NK-92 treated with Interleukin-12 subunit alpha and Interleukin-12 subunit beta, amount 100 ng/mL, for 24 hours (cell line): ENCODE data around the gene WFIKKN1.

ENCODE experiments used
- DNase-seq: peaks from one replicate; lab custom pipeline; 2025; lab: John Stamatoyannopoulos, UW

Gene WFIKKN1

GRCh38 chr16:624526-625070 is 6.2 kb upstream of the WFIKKN1 start:
- no peak for DNase-seq

GRCh38 chr16:625117-625976 is 5.4 kb upstream of the WFIKKN1 start:
- no peak for DNase-seq

GRCh38 chr16:625977-626765 is 4.6 kb upstream of the WFIKKN1 start:
- no peak for DNase-seq

GRCh38 chr16:626787-627453 is 3.9 kb upstream of the WFIKKN1 start:
- DNase-seq, result no peak

DNA sequence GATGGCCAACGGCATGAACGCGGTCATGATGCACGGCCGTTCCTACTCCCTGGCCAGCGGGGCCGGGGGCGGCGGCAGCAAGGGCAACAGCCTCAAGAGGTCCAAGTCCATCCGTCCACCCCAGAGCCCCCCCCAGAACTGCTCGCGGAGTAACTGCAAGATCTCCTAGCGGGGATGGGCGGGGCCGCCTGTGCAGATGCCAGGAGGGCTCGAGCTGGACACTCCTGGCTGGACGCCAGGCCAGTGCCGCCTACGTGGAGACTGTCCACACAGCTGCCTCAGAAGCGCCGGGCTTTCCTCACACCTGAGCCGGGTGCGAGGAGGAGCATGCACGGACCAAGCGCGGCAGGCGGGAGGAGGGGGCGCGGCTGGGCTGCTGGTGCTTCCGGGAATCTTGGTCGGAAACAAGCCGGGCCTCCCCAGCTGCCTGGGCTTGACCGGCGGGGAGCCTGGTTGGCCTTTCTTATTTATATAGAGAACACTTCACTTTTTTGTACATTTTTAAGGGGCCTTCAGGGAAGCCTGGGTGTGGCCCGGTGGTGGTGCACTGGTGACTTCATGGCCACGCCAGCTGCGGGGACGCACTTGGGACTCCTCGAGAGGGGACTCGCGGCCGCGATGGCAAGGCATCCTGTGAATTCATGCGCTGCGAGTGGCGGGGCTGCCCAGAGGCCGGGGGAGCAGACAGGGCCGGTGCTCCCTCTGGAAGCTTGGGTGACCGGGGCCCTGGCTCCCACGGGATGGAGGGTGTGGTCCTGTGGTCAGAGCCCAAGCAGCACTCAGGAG is 3.1 kb upstream of the WFIKKN1 start:
- DNase-seq, result no peak

DNA sequence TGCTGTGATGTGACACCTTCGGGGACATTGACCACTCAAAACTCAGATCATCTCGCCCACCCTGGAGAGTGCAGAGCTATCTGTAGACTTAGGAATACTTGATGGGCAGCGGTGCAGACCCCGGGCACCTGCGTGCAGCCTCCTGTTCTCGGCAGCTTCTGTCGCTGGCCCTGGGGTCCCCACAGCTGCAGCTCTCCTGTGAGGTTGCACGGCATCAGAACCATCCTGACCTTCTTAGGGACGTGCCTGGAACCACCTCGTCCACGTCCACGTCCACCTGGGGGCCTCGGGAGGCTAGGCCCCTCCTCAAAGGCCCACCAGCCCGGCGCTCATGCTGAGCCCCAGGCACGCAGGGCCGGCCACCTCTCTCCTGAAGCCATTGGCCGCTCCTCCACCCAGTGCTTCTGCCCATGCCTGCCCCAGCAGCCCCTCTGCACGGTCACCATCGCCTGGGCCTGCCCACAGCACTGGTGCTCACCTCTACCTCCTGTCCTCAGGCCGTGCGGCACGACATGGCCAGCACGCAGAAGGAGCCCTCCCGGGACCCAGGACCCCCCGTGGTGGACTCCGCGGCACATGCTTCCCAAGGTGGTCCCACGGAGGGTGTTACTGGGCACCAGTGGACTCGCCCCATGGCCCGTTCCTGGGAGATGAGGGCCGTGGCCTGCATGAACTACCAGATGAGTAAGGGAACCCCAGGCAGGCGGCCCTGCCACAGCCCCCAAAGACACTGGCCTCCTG is 2.3 kb upstream of the WFIKKN1 start:
- DNase-seq, result no peak

DNA sequence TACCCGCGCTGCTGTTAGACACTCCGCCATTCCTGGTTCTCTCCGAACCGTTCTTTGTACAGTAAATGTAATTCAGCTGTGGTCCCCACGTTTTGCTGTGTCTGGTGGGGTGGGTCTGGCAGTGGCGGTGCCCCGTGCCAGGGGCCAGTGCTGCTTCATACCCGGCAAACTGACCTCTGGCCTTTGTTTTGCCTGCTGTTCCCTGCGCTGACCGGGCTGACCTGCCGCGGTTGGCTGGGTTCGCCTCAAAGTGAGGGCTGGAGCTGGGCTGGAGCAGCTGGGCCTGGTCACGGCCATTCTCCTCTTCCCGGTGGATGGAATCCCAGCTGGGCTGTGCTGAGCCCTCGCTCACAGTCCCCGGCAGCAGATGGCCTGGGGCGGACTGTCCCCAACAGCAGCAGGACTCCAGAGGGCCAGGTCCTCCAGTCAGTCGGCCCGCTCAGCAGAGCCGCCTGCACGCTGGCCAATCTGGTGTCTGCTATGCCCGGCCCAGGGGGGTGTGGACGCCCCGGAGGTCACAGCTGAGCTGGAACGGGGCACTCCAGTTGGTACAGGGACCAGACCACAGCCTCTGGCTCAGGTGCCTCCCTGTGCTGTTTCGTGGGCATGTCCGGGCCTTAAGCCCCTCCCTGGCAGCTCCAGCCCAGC is 1.5 kb upstream of the WFIKKN1 start:
- DNase-seq, result no peak

DNA sequence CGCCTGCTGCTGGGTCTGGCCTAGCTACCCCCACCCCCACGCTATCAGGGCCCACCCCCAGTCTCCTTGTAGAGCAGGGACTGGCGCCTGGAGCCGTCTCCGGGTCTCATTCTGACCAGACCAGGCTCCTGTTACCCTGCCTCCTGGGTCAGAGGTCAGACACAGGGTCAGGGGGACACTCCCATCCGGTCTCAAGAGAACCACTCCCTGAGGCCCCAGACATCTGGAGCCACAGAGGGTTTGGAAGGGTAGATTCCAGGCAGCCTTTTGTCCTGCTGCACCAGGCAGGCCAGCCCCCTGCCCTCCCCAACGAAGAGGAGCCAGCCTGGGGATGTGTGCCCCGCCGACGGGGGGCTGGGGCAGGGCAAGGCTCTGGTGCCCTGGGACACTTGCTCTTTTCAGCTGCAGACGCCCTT is 944 bp upstream of the WFIKKN1 start:
- no peak for DNase-seq

DNA sequence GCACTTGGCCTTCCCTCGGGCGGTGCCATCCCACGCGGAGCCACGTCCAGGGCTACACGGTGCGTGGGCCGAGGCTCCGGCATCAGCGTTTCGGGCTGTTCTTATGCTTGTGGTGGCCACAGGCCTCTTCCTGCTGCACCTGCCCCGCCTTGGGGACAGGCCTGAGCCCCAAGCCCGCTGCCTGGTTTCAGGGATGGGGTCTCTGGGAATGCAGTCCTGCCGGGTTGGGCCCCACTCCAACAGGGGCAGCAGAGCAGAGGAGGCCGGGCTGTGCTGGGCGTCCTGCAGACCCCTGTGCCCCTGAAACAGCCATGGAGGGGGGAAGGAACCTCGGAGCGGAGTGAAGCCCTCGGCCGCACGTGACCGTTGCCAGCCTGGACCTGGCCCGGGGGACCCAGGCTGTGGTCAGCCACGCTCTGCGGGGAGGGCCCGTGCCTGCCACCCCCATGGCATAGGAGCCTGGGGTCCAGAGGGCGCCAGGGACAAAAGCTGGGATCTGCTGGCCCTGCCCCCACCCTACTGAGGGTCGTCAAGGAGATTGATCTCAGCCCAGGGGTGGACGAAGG is 453 bp upstream of the WFIKKN1 start:
- DNase-seq, result no peak

- no peak for DNase-seq
Measured at GRCh38 chr16:631808-632358, 1.1 kb downstream of the WFIKKN1 start.

- no peak for DNase-seq
Measured at GRCh38 chr16:632486-633335, 1.9 kb downstream of the WFIKKN1 start.

- DNase-seq, result no peak
Measured at GRCh38 chr16:633336-634050, 2.7 kb downstream of the WFIKKN1 start.

GRCh38 chr16:634051-634670 is 3.4 kb downstream of the WFIKKN1 start:
- no peak for DNase-seq

GRCh38 chr16:634996-635395 is 4.2 kb downstream of the WFIKKN1 start:
- DNase-seq, result no peak

DNA sequence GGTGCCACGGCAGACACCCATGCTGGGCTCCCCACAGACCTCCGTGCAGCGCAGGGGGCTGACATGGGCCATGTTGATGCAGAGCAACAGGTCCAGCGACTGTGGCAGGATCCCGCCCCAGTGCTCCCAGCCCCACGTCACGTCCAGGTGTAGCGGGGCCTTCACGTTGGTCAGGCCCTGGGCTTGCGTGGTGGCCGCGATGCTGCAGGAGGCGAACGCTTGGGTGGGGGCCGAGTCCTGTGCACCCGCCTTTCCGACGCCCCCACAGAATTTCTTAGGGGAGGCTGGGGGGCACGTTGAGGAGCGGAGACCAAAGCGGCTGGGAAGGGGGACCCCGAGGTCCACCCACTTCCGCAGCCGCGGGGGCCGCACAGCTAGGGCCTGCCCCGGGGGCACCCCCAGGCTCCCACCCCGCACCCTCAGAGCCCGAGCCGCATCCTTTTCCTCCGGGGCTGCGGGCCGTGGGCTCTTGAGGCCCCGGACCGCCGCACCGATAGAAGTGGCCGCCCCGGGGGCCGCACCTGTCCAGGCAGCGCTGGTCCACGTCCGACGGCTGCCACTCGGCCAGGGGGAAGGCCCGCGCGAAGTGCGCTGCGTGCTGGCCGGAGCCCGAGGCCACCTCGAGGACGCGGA is 4.9 kb downstream of the WFIKKN1 start:
- DNase-seq, result no peak

DNA sequence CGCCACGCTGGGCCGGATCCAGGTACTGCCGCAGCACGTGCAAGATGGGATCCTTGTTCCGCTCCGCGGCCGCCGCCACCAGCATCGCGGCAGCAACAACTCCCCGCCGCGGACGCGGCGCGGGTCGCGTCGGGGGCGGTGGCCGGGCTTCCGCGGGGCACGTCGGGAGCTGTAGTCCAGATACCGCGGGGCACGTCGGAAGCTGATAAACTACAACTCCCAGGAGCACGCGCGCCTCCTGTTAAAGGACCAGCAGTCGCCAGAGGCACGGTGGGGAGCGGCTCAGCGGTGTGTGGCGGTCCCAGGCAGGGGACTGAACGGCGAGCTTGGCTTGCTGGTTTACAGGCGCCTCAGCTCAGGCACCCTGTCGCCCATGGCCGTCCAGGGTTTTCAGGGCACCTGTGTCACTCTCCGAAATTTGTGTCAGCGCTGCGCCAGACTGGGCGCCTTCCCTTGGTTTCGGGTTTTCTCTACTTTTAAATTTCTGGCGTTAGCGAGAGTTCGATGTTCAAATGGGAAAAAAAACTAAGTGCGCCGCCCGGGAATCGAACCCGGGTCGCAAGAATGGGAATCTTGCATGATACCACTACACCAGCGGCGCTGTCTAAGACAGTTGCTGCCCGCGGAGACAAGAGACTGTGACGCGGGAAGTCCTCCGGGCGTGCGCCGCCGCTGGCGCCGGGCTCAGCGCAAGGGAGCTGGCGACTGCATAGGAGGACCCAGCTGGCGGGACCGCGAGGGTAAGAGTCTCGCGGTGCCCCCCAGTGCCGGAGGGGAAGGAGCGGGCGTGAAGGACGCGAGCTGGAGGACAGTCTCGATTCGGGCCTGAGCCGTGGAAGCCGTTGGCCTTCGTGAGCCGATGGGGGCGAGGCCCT is 5.7 kb downstream of the WFIKKN1 start, which contains the start of gene METTL26:
Gene METTL26 (minus strand): TSS at position 100 of the 875 bp plus-strand sequence. CDS start 15 bp downstream, at position 85.
- peak; percentile 94 for DNase-seq
